HepG2 (cell line): ENCODE measurements around the gene C3orf38. TPM values are rescaled to one million over a fixed set of nuclear protein-coding genes. Genes with fewer than 3 reads are reported as not detected.

Experiments used
- ATAC-seq: fragments of 200-7000 bp; cut with Tn5 transposase; 3 replicates; pipeline ENCODE4 v1.9.1; 2020; ENCODE audit warnings: mild to moderate bottlenecking, moderate library complexity
- BruUV-seq: library from RNA; stranded (reverse); fragments of 400-500 nt; replicated peaks from 2 replicates; lab custom pipeline; 2021; lab: Mats Ljungman, UMichigan
- CTCF ChIA-PET: fragments of 300-600 bp; formaldehyde crosslinking; extraction: SDS; loops from one replicate; lab custom pipeline; 2021; ENCODE audit warnings: low total read pairs, inconsistent platforms, low intra/inter-chr PET ratio; lab: Yijun Ruan, JAX
- POLR2A ChIA-PET: fragments of 350-600 bp; sonication (Branson Sonifier 250); formaldehyde crosslinking; loops from one replicate; lab custom pipeline; 2020; ENCODE audit warnings: antibody characterized with exemption, inconsistent platforms; lab: Yijun Ruan, JAX
- DNase-seq: peaks from one replicate; pipeline ENCODE4 v3.0.0-alpha.2; 2015; ENCODE audit warnings: low spot score
- FAIRE-seq: peaks from 3 replicates; lab custom pipeline; 2011; peaks lifted over from hg19 to GRCh38; lab: Jason Lieb, UNC
- H2AFZ ChIP-seq: one replicate; pipeline ENCODE4 v1.6.1; 2011; ENCODE audit warnings: low read length, inconsistent platforms
- H3K27ac ChIP-seq: fragments of 300-600 bp; 3 replicates; pipeline ENCODE4 v1.8.0; 2011; ENCODE audit warnings: mixed run types, mild to moderate bottlenecking, mixed read lengths, low read length, inconsistent platforms; ENCODE audit not compliant: insufficient read depth; ENCODE audit errors: extremely low read length
- H3K27me3 ChIP-seq, 2 experiments: fragments of 200-600 bp in 1 of 2; 2 replicates in 1 of 2; 3 replicates in 1 of 2; pipeline versions ENCODE4 v1.6.0 to v1.8.0; 2011; ENCODE audit warnings: low read length in 2 of 2, mild to moderate bottlenecking in 2 of 2, moderate library complexity in 2 of 2, inconsistent platforms in 1 of 2; ENCODE audit not compliant: insufficient read depth in 2 of 2, control insufficient read depth in 1 of 2
- H3K36me3 ChIP-seq, 2 experiments: fragments of 200-600 bp in 1 of 2; replicated peaks in 1 of 2; 2 replicates in 1 of 2; 3 replicates in 1 of 2; pipeline versions ENCODE4 v1.5.1 to v1.8.0; 2011; ENCODE audit warnings: low read length in 2 of 2, inconsistent platforms in 1 of 2; ENCODE audit not compliant: insufficient read depth in 2 of 2, control insufficient read depth in 1 of 2
- H3K4me1 ChIP-seq: 2 replicates; pipeline ENCODE4 v1.5.1; 2012; ENCODE audit warnings: low read length, inconsistent platforms; ENCODE audit not compliant: insufficient read depth
- H3K4me2 ChIP-seq: 2 replicates; pipeline ENCODE4 v1.6.0; 2011; ENCODE audit warnings: low read depth, low read length, inconsistent platforms
- H3K4me3 ChIP-seq, 3 experiments: fragments of 200-600 bp in 1 of 3; sonication (generic), shearing (Covaris generic) in 1 of 3; replicated peaks in 1 of 3; 2 replicates each; pipeline ENCODE4 v1.5.1; 2011 to 2016; ENCODE audit warnings: low read length in 3 of 3, inconsistent platforms in 2 of 3, low read depth in 2 of 3, mild to moderate bottlenecking in 2 of 3, control low read depth in 1 of 3, mixed read lengths in 1 of 3; ENCODE audit not compliant: insufficient read depth in 1 of 3
- H3K79me2 ChIP-seq: one replicate; pipeline ENCODE4 v1.6.1; 2011; ENCODE audit warnings: low read length, inconsistent platforms; ENCODE audit not compliant: insufficient read depth
- H3K9ac ChIP-seq: 2 replicates; pipeline ENCODE4 v1.6.0; 2011; ENCODE audit warnings: mild to moderate bottlenecking, low read depth, low read length, inconsistent platforms; ENCODE audit not compliant: insufficient read depth
- H3K9me3 ChIP-seq: 2 replicates; pipeline ENCODE4 v1.5.1; 2012; ENCODE audit warnings: mild to moderate bottlenecking, low read length
- H4K20me1 ChIP-seq: 2 replicates; pipeline ENCODE4 v1.6.0; 2011; ENCODE audit warnings: inconsistent platforms, mild to moderate bottlenecking, low read length, moderate library complexity; ENCODE audit not compliant: insufficient read depth
- IKZF4 ChIP-seq: sonication (generic); formaldehyde crosslinking; IDR thresholded peaks from 2 replicates; pipeline ENCODE4 v1.5.1; 2020; ENCODE audit warnings: borderline replicate concordance, mild to moderate bottlenecking, low read depth, missing genetic modification reagents; ENCODE audit errors: not compliant biosample characterization
- MAFF ChIP-seq: IDR thresholded peaks from 2 replicates; pipeline ENCODE4 v1.6.1; 2011; ENCODE audit warnings: low read depth, low read length, improper control_type of control experiment
- MAFK ChIP-seq, 2 experiments: IDR thresholded peaks in 1 of 2; conservative IDR thresholded peaks in 1 of 2; 2 replicates each; pipeline ENCODE4 v1.6.1; 2011; ENCODE audit warnings: improper control_type of control experiment in 2 of 2, low read length in 2 of 2
- NCOA2 ChIP-seq: sonication (generic); formaldehyde crosslinking; IDR thresholded peaks from 2 replicates; pipeline ENCODE4 v1.8.0; 2022; ENCODE audit warnings: inconsistent platforms
- SNAI1 ChIP-seq: sonication (generic); formaldehyde crosslinking; IDR thresholded peaks from 2 replicates; pipeline ENCODE4 v1.5.0; 2020; ENCODE audit warnings: mild to moderate bottlenecking, missing genetic modification reagents, borderline replicate concordance
- ZNF766 ChIP-seq: sonication (generic); formaldehyde crosslinking; IDR thresholded peaks from 2 replicates; pipeline ENCODE4 v1.5.0; 2020; ENCODE audit warnings: missing genetic modification reagents, borderline replicate concordance
- ZNF891 ChIP-seq: sonication (generic); formaldehyde crosslinking; IDR thresholded peaks from 2 replicates; pipeline ENCODE4 v1.5.0; 2020; ENCODE audit warnings: mild to moderate bottlenecking, missing genetic modification reagents
- WGBS: methylation state at CpG from one replicate; pipeline ENCODE4 v1.1.6; 2017; ENCODE audit warnings: low lambda C conversion rate; 5-methylcytosine and 5-hydroxymethylcytosine counted together
- in situ Hi-C: cut with HindIII; loops from 2 replicates; pipeline ENCODE4 v1.10.0; 2017; ENCODE audit warnings: low pct_unique_long_range_greater_than_20kb; ENCODE audit not compliant: extremely low pct_ligation_motif_present
- intact Hi-C: fragments of 100-400 bp; cut with micrococcal nuclease; formaldehyde crosslinking; loops from one replicate; pipeline ENCODE4 v1.10.0; 2022; ENCODE audit not compliant: unreplicated experiment
- polyA plus RNA-seq, 8 experiments: library from polyadenylated mRNA; depleted of rRNA in 3 of 8; stranded (reverse) in 7 of 8; unstranded in 1 of 8; fragments of >200 nt; fragmentation: Illumina TruSeq in 4 of 8; extraction: Trizol in 4 of 8; gene quantifications; 2 replicates each; pipeline versions ENCODE4 v1.2.1 to v1.2.3, GENCODE V29; 2011 to 2016; ENCODE audit warnings: low read depth in 4 of 8, missing spikeins in 1 of 8, mixed read lengths in 1 of 8; ENCODE audit not compliant: insufficient read depth in 1 of 8
- total RNA-seq, 5 experiments: library from RNA; depleted of rRNA; stranded (reverse); fragments of >200 nt; fragmentation: Illumina TruSeq; extraction: Trizol; gene quantifications; 2 replicates each; pipeline ENCODE4 v1.2.3, GENCODE V29; 2016; ENCODE audit warnings: low read depth in 1 of 5

Gene C3orf38
- total and polyA plus RNA-seq, 2 of the 13 experiments (the other 11 are each of a cell fraction or from before 2014, with no cell fraction given): 6.0 to 17.5 TPM

GRCh38 chr3:88151358-88151757 lies 1.6 kb downstream of the C3orf38 start:
- Histone ChIP-seq H3K9ac (peak overlapping the region; percentile 90; the same call in 1 of the 2 replicates), H3K4me3 (peak overlapping the region; percentile 27 to 96 (median 72); a peak in 5 of 6 replicates), H3K9me3 (no peaks in the 10 kb centered on the region), H2AFZ (no peak overlapping the region), H3K36me3 (peaks cover 2 to 18% of the 10 kb centered on the region in 2 experiments; a peak in 3 of 5 replicates), H3K27ac (no peak overlapping the region), H3K4me2 (peak overlapping the region; percentile 74), H3K4me1 (peaks cover 37% of the 10 kb centered on the region), H3K79me2 (peaks cover 37% of the 10 kb centered on the region), H3K27me3 (no peaks in the 10 kb centered on the region; a peak in 1 of 5 replicates), H4K20me1 (no peaks in the 10 kb centered on the region; the same call in 1 of the 2 replicates)
- FAIRE-seq (no peak), ATAC-seq (no peak), DNase-seq (no peak)
- in situ Hi-C loops (loop anchor here (5.0 kb wide), 1 partner anchor 94 kb away; the partner anchor contains the start of genes CGGBP1 and ZNF654), intact Hi-C loops (loop anchor here (2.0 kb wide), 1 partner anchor 37 kb away; no protein-coding TSS in a partner anchor)
- no TSS peak for BruUV-seq
- ChIA-PET CTCF (no interaction called here), POLR2A (interaction anchor here (1.3 kb wide), 1 partner anchor 31 kb away, joined by 5 read pairs; no protein-coding TSS in a partner anchor)
- no peak for TF ChIP-seq ZNF766 (CRISPR knock-in tag)
- 48% methylated on average over 4 of the region's 4 CpGs for WGBS

DNA sequence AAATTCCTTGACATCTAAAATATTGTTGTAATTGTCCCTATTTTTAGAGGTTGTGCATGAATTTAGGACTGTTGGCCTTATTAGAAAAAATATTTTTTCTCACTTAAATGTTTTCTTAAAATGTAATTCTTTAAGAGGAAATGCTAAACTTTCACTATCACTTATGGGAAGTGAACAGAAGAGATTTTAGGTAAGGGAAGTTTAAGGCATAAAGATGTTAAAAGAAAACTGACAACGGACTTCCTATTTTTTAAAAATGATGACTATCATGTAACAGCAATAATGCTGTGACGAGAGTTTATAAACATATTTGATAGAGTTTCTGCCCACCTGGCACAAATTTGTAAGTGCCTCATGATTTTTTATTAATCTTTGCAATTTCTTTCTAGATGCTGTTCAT lies 3.1 kb downstream of the C3orf38 start:
- Histone ChIP-seq H3K4me2 (no peak overlapping the region), H3K4me3 (no peak overlapping the region), H3K27me3 (no peaks in the 10 kb centered on the region; a peak in 1 of 5 replicates), H2AFZ (no peak overlapping the region), H3K4me1 (peaks cover 34% of the 10 kb centered on the region), H3K9ac (no peak overlapping the region), H4K20me1 (no peaks in the 10 kb centered on the region; the same call in 1 of the 2 replicates), H3K36me3 (peaks cover 2 to 28% of the 10 kb centered on the region in 2 experiments; a peak in 4 of 5 replicates), H3K9me3 (no peaks in the 10 kb centered on the region), H3K79me2 (peaks cover 34% of the 10 kb centered on the region), H3K27ac (no peak overlapping the region)
- FAIRE-seq (no peak), ATAC-seq (no peak), DNase-seq (no peak)
- CTCF ChIA-PET: no interaction called here
- 93% methylated on average over 2 of the region's 2 CpGs for WGBS
- POLR2A ChIA-PET: no interaction called here
- in situ Hi-C loops (loop anchor here (5.0 kb wide), 1 partner anchor 96 kb away; the partner anchor contains the start of genes CGGBP1 and ZNF654), intact Hi-C loops (no loop called here)
- TF ChIP-seq MAFF (0 out of 2 replicates have a peak, but pooled peaks have one; percentile 19), NCOA2 (CRISPR knock-in tag) (no peak), MAFK (conservative IDR thresholded peaks at IDR 0.05 in 1 of 2, IDR thresholded peaks at IDR 0.05 in 1 of 2; ENCODE audit: low read length in 2 of 2) (0 out of 4 replicates have a peak, but pooled peaks of 1 of the 2 experiments have one; percentile 29), SNAI1 (CRISPR knock-in tag) (no peak), IKZF4 (CRISPR knock-in tag) (no peak), ZNF891 (CRISPR knock-in tag) (no peak)
- BruUV-seq: no TSS peak
